ENCODE measurements around the gene ST8SIA1. TPM values are rescaled to one million over a fixed set of nuclear protein-coding genes. Genes with fewer than 3 reads are reported as not detected.

ST8SIA1 gene
- total and polyA plus RNA-seq, 2 of the 8 experiments (the other 6 are each of a cell fraction or from before 2014, with no cell fraction given): 1.9 to 4.4 TPM

DNA sequence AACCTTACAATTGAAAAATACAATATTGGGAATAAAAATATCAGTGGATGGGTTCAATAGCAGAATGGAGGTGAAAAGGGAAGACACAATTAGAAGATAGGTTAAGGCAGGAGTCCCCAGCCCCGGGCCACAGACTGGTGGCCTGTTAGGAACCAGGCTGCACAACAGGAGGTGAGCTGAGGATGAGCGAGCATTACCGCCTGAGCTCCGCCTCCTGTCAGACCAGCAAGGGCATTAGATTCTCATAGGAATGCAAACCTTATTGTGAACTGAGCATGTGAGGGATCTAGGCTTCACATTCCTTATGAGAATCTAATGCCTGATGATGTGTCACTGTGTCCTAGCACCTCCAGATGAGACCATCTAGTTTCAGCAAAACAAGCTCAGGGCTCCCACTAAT, 27.3 kb upstream of the ST8SIA1 start:
- Histone ChIP-seq H3K23ac (ENCODE audit: insufficient read length) (no peak overlapping the region), H4K5ac (ENCODE audit: insufficient read length, low read depth, low read length) (no peak overlapping the region), H3K23me2 (ENCODE audit: low read depth, low read length) (no peaks in the 10 kb centered on the region), H2BK5ac (ENCODE audit: low read depth, low read length) (no peak overlapping the region), H3K9ac (replicated peaks in 1 of 4; ENCODE audit: extremely low read depth in 1 of 4, low read depth in 3 of 4, low read length in 3 of 4) (no peak overlapping the region), H3K27me3 (replicated peaks in 1 of 4; ENCODE audit: control insufficient read depth in 3 of 4, extremely low read depth in 1 of 4, insufficient read depth in 3 of 4, low read length in 3 of 4) (no peaks in the 10 kb centered on the region), H3K4me3 (ENCODE audit: extremely low read depth in 1 of 4, insufficient read depth in 2 of 4, low read depth in 3 of 4, low read length in 4 of 4) (no peak overlapping the region), H3K27ac (ENCODE audit: low read depth, low read length) (no peak overlapping the region), H3K79me1 (ENCODE audit: low read depth, low read length) (no peaks in the 10 kb centered on the region), H2AK5ac (ENCODE audit: low read depth, low read length) (no peak overlapping the region), H3K9me3 (ENCODE audit: insufficient read depth in 2 of 2, low read depth in 1 of 2, low read length in 1 of 2) (no peaks in the 10 kb centered on the region), H3K79me2 (ENCODE audit: control insufficient read depth in 1 of 2, insufficient read depth in 2 of 2, low read length in 2 of 2) (no peaks in the 10 kb centered on the region), H3K36me3 (ENCODE audit: control insufficient read depth in 2 of 4, insufficient read depth in 4 of 4, low read length in 3 of 4) (no peaks in the 10 kb centered on the region), H3K4me1 (replicated peaks in 1 of 4; ENCODE audit: control insufficient read depth in 3 of 4, insufficient read depth in 4 of 4, low read length in 3 of 4) (no peaks in the 10 kb centered on the region), H2BK12ac (ENCODE audit: low read depth, low read length) (no peak overlapping the region), H2BK15ac (ENCODE audit: low read length) (no peak overlapping the region), H4K20me1 (replicated peaks in 1 of 2; ENCODE audit: control insufficient read depth in 1 of 2, insufficient read depth in 2 of 2, low read length in 2 of 2) (no peaks in the 10 kb centered on the region), H3K4ac (replicated peaks; ENCODE audit: insufficient read length, low read depth, low read length) (no peak overlapping the region), H4K8ac (ENCODE audit: extremely low read depth, insufficient read depth, low read length) (no peak overlapping the region), H3K18ac (ENCODE audit: extremely low read depth, low read length) (no peak overlapping the region), H3K14ac (ENCODE audit: insufficient read length) (no peak overlapping the region), H3K56ac (replicated peaks; ENCODE audit: insufficient read length, low read depth, low read length) (no peak overlapping the region), H2BK20ac (ENCODE audit: low read length) (no peak overlapping the region), H3K4me2 (ENCODE audit: insufficient read depth in 1 of 2, low read depth in 2 of 2, low read length in 2 of 2) (no peak overlapping the region), H2AFZ (ENCODE audit: low read length) (no peak overlapping the region), H4K91ac (replicated peaks; ENCODE audit: insufficient read length, low read length) (no peak overlapping the region), H2BK120ac (replicated peaks; ENCODE audit: low read depth, low read length) (no peak overlapping the region)
- DNase-seq (ENCODE audit: low read depth in 1 of 2, low spot score in 2 of 2) (peak in 1 of 2 experiments; percentile 7), FAIRE-seq (peak; percentile 58)
- POLR2A ChIA-PET (ENCODE audit: partially characterized antibody): no interaction called here
- TF ChIP-seq YY1 (IDR thresholded peaks at IDR 0.05; ENCODE audit: low read depth, low read length) (no peak), SIX5 (IDR thresholded peaks at IDR 0.05; ENCODE audit: low read depth, low read length) (no peak), PHF8 (conservative IDR thresholded peaks at IDR 0.05; ENCODE audit: low read depth, low read length) (no peak), NRF1 (IDR thresholded peaks at IDR 0.05; ENCODE audit: low read depth, low read length) (no peak), JUN (IDR thresholded peaks at IDR 0.05; ENCODE audit: low read depth, low read length) (no peak), FOSL1 (IDR thresholded peaks at IDR 0.05; ENCODE audit: insufficient read depth, low read depth, low read length) (no peak), TBP (IDR thresholded peaks at IDR 0.05; ENCODE audit: low read depth, low read length) (no peak), TAF7 (optimal IDR thresholded peaks at IDR 0.05; ENCODE audit: borderline replicate concordance, low read depth, low read length) (no peak), SIRT6 (IDR thresholded peaks at IDR 0.05; ENCODE audit: low read length) (no peak), ATF3 (IDR thresholded peaks at IDR 0.05; ENCODE audit: insufficient read depth, low read depth, low read length) (no peak), SP4 (IDR thresholded peaks at IDR 0.05; ENCODE audit: low read length) (no peak), ZNF274 (IDR thresholded peaks at IDR 0.05; ENCODE audit: borderline replicate concordance, extremely low read depth, low read length) (no peak), RNF2 (IDR thresholded peaks at IDR 0.05; ENCODE audit: borderline replicate concordance, low read depth, low read length, missing control alignments, poor library complexity, severe bottlenecking) (no peak), KDM1A (IDR thresholded peaks at IDR 0.05; ENCODE audit: borderline replicate concordance, low read length) (no peak), CBX8 (IDR thresholded peaks at IDR 0.05; ENCODE audit: borderline replicate concordance, low read depth, low read length) (no peak)
- 53% methylated on average over 4 of the region's 4 CpGs; no CpG with 5 or more reads in 1 of the 2 experiments for WGBS, 2 experiments (ENCODE audit: extremely low coverage in 1 of 2, insufficient coverage in 1 of 2, insufficient read length in 1 of 2, insufficient replicate concordance in 2 of 2, low coverage in 1 of 2, low lambda C conversion rate in 2 of 2, missing lambda C conversion rate in 1 of 2)
- CTCF ChIA-PET (ENCODE audit: partially characterized antibody): no interaction called here
